ENCODE data around the gene ADAMTS17. TPM values are rescaled to one million over a fixed set of nuclear protein-coding genes. Genes with fewer than 3 reads are reported as not detected.
A peak's percentile ranks its signal among the peaks of the same experiment; 100 is the strongest.

The ADAMTS17 gene
- total and polyA plus RNA-seq, 3 experiments from 2014 or later, result 1.2 to 2.3 (median 1.9) TPM

DNA sequence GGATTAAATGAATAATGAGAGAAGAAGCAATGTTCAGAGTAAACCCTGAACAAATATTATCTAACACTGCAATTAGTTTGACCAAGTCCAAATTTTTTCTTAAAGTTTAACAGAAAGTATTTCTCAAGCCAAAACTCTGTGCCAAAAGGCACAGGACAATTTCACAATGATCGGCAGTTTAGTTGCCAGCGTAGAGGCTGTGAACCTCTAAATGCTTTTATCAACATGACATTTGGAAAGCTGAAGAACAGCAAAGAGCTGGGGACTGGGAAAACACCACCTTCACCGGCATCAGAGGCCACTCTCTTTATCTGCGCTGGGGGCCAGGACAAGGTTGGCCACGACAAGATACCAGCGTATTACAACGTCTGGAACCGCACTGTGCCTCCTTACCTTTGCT, 125.6 kb downstream of the ADAMTS17 start:
- Histone ChIP-seq H3K9me3 (ENCODE audit: low read length) (no peaks in the 10 kb centered on the region), H3K27ac (ENCODE audit: low read depth, low read length) (no peak overlapping the region), H3K27me3 (ENCODE audit: insufficient read depth, low read length, poor library complexity, severe bottlenecking) (no peaks in the 10 kb centered on the region), H3K4me1 (ENCODE audit: insufficient read depth, low read length) (no peaks in the 10 kb centered on the region), H3K36me3 (ENCODE audit: insufficient read depth, low read length) (no peaks in the 10 kb centered on the region), H3K4me3 (ENCODE audit: low read length) (no peak overlapping the region)
- H3K27me3 Mint-ChIP-seq, result no peaks in the 10 kb centered on the region
- H3K9me3 Mint-ChIP-seq, result no peaks in the 10 kb centered on the region
- peaks cover 0 to 2% (median 0%) of the 10 kb centered on the region in 3 donors for H3K36me3 Mint-ChIP-seq
- POLR2A ChIA-PET, result no interaction called here
- no peak overlapping the region for H3K4me3 Mint-ChIP-seq
- DNase-seq, result no peak
- H3K27ac Mint-ChIP-seq, result no peak overlapping the region
- H3K4me1 Mint-ChIP-seq, result no peaks in the 10 kb centered on the region
- CTCF ChIA-PET, result no interaction called here

DNA sequence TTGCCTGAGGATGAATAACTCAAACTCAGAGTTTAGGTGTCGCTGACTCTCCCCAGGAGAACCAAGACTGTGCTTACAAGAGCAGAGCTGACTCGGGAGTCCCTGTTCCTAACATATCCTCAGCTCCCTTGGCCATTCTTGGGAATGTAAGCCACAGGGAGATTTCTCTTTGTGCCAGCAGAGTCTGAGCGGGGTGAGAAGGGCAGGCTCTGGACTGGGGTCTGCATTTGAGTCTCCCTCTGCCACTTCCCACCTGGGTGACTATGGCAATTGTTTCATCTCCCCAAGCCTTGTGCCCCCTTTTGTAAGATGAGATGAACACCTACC, 126.0 kb downstream of the ADAMTS17 start:
- H3K27me3 ChIP-seq (ENCODE audit: insufficient read depth, low read length, poor library complexity, severe bottlenecking), result no peaks in the 10 kb centered on the region
- no peaks in the 10 kb centered on the region for H3K27me3 Mint-ChIP-seq
- H3K9me3 Mint-ChIP-seq, result no peaks in the 10 kb centered on the region
- H3K4me1 Mint-ChIP-seq, result no peaks in the 10 kb centered on the region
- no peaks in the 10 kb centered on the region for H3K36me3 ChIP-seq (ENCODE audit: insufficient read depth, low read length)
- H3K4me3 ChIP-seq (ENCODE audit: low read length), result no peak overlapping the region
- ChIA-PET POLR2A (no interaction called here), CTCF (no interaction called here)
- H3K27ac ChIP-seq (ENCODE audit: low read depth, low read length), result no peak overlapping the region
- no peak overlapping the region for H3K4me3 Mint-ChIP-seq
- no peaks in the 10 kb centered on the region for H3K4me1 ChIP-seq (ENCODE audit: insufficient read depth, low read length)
- H3K27ac Mint-ChIP-seq, result no peak overlapping the region
- no peak for DNase-seq
- H3K36me3 Mint-ChIP-seq, result peaks cover 0 to 2% (median 0%) of the 10 kb centered on the region in 3 donors
- H3K9me3 ChIP-seq (ENCODE audit: low read length), result no peaks in the 10 kb centered on the region

GRCh38 chr15:100215031-100215842, 126.5 kb downstream of the ADAMTS17 start:
- H3K36me3 ChIP-seq (ENCODE audit: insufficient read depth, low read length), result no peaks in the 10 kb centered on the region
- no peak overlapping the region for H3K4me3 Mint-ChIP-seq
- H3K4me1 Mint-ChIP-seq, result no peaks in the 10 kb centered on the region
- H3K27ac ChIP-seq (ENCODE audit: low read depth, low read length), result no peak overlapping the region
- no peaks in the 10 kb centered on the region for H3K9me3 ChIP-seq (ENCODE audit: low read length)
- peaks cover 0 to 2% (median 0%) of the 10 kb centered on the region in 3 donors for H3K36me3 Mint-ChIP-seq
- no peaks in the 10 kb centered on the region for H3K9me3 Mint-ChIP-seq
- DNase-seq, result no peak
- H3K27me3 Mint-ChIP-seq, result no peaks in the 10 kb centered on the region
- CTCF ChIA-PET, result no interaction called here
- H3K27ac Mint-ChIP-seq, result no peak overlapping the region
- H3K27me3 ChIP-seq (ENCODE audit: insufficient read depth, low read length, poor library complexity, severe bottlenecking), result no peaks in the 10 kb centered on the region
- POLR2A ChIA-PET, result no interaction called here
- H3K4me1 ChIP-seq (ENCODE audit: insufficient read depth, low read length), result no peaks in the 10 kb centered on the region
- H3K4me3 ChIP-seq (ENCODE audit: low read length), result no peak overlapping the region

DNA sequence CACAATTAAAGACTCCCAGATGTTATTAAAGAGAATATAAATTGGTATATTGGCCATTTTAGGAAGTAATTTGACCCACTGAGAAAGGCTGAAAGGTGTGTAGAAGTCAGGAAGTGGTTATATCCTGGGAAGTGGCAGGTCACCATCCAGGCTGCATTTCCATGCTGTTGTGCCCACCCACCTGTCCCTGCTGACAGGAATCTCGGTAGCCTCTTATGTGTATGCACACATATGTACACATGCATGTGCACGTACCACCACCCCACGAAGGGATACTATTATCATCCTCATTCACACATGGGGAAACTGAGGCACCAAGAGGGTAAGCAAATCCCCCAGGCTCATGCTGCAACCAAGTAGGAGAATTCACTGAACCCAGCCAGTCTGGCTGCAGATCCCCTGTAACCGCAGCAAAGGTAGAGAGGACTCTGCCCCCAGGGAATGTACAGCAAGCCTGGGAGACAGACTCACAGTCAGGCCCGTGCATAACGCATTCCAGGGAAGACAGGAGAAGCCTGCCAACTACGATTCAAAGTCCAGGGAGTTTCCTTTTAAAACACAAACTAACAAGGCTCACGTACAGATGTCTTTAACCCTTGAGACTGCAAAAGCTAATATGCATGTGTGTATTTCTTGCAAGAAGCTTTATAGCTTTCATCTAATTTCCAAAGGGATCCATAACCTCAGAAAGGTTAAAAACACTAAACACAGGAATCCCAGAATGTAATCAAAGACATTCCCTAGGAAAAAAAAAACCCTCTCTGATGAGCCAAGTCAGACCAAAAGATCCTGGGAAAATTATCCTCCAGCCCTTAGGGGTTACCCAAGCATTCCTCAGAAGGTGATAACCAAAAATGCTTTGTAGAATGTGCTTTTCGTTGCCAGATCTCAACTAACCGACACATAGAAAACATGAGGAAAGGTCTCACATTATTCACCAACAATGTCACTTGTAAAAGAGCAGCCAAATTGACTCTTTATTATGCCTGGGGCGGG, 129.6 kb downstream of the ADAMTS17 start:
- Mint-ChIP-seq H3K4me3 (no peak overlapping the region), H3K36me3 (peaks cover 0 to 4% (median 0%) of the 10 kb centered on the region in 3 donors), H3K9me3 (no peaks in the 10 kb centered on the region), H3K4me1 (no peaks in the 10 kb centered on the region), H3K27ac (no peak overlapping the region), H3K27me3 (no peaks in the 10 kb centered on the region)
- Histone ChIP-seq H3K9me3 (ENCODE audit: low read length) (no peaks in the 10 kb centered on the region), H3K27ac (ENCODE audit: low read depth, low read length) (no peak overlapping the region), H3K27me3 (ENCODE audit: insufficient read depth, low read length, poor library complexity, severe bottlenecking) (no peaks in the 10 kb centered on the region), H3K36me3 (ENCODE audit: insufficient read depth, low read length) (no peaks in the 10 kb centered on the region), H3K4me1 (ENCODE audit: insufficient read depth, low read length) (no peaks in the 10 kb centered on the region), H3K4me3 (ENCODE audit: low read length) (no peak overlapping the region)
- DNase-seq, result no peak
- POLR2A ChIA-PET, result no interaction called here
- CTCF ChIA-PET, result no interaction called here

DNA sequence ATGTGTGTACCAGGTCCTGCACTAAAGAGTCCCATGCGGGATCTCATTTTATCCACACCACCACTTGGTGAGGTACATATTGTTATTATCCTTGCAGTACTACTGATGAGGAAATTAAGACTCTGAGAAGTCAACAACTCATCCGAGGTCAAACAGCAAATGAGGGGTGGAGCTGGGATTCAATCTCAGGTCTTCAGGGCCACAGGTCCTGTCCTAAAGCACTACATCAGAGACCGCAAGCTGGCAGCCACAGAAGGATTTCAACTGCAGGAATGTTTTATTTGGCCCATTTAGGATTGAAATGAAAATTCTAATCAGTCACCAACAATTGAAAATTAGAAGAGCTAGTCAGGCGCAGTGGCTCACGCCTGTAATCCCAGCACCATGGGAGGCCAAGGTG, 131.4 kb downstream of the ADAMTS17 start:
- Histone ChIP-seq H3K9me3 (ENCODE audit: low read length) (no peaks in the 10 kb centered on the region), H3K4me3 (ENCODE audit: low read length) (no peak overlapping the region), H3K27ac (ENCODE audit: low read depth, low read length) (no peak overlapping the region), H3K27me3 (ENCODE audit: insufficient read depth, low read length, poor library complexity, severe bottlenecking) (no peaks in the 10 kb centered on the region), H3K36me3 (ENCODE audit: insufficient read depth, low read length) (no peaks in the 10 kb centered on the region), H3K4me1 (ENCODE audit: insufficient read depth, low read length) (no peaks in the 10 kb centered on the region)
- peaks cover 0 to 2% of the 10 kb centered on the region in 2 donors for H3K27me3 Mint-ChIP-seq
- H3K36me3 Mint-ChIP-seq, result peaks cover 0 to 7% (median 4%) of the 10 kb centered on the region in 3 donors
- peak overlapping the region in 1 of 8 donors; percentile 29 for H3K27ac Mint-ChIP-seq
- ChIA-PET CTCF (no interaction called here), POLR2A (no interaction called here)
- H3K4me3 Mint-ChIP-seq, result no peak overlapping the region
- no peaks in the 10 kb centered on the region for H3K9me3 Mint-ChIP-seq
- no peak for DNase-seq
- H3K4me1 Mint-ChIP-seq, result no peaks in the 10 kb centered on the region

GRCh38 chr15:100208921-100209603, 132.7 kb downstream of the ADAMTS17 start:
- peaks cover 0 to 9% (median 4%) of the 10 kb centered on the region in 3 donors for H3K36me3 Mint-ChIP-seq
- CTCF ChIA-PET, result interaction anchor here (0.6 kb wide), 1 partner anchor 1174 kb away, joined by 3 read pairs; no protein-coding TSS in a partner anchor
- no peak overlapping the region for H3K4me3 ChIP-seq (ENCODE audit: low read length)

DNA sequence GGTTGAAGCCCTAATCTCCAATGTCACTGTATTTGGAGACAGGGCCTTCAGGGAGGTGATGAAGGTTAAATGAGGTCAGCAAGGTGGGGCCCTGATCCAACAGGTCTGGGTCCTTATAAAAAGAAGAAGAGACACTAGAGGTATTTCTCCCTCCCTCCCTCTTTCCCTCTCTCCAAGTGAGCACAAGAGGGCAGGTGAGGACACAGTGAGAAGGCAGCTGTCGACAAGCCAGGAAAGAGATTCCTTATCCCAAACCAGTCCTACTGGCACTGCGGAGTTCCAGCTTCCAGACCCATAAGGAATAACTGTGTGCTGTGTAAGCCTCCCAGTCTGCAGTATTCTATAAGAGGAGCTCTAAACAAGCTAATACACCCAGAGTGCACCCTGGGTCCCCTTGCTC, 134.7 kb downstream of the ADAMTS17 start:
- H3K36me3 Mint-ChIP-seq, result peaks cover 0 to 9% (median 4%) of the 10 kb centered on the region in 3 donors
- peak overlapping the region in 1 of 8 donors; percentile 26 for H3K27ac Mint-ChIP-seq
- no peaks in the 10 kb centered on the region for H3K9me3 ChIP-seq (ENCODE audit: low read length)
- ChIA-PET POLR2A (no interaction called here), CTCF (no interaction called here)
- no peak overlapping the region for H3K4me3 Mint-ChIP-seq
- H3K4me1 Mint-ChIP-seq, result peaks cover 11 to 17% (median 11%) of the 10 kb centered on the region in 3 donors
- H3K27me3 ChIP-seq (ENCODE audit: insufficient read depth, low read length, poor library complexity, severe bottlenecking), result no peaks in the 10 kb centered on the region
- H3K9me3 Mint-ChIP-seq, result no peaks in the 10 kb centered on the region
- H3K4me1 ChIP-seq (ENCODE audit: insufficient read depth, low read length), result peaks cover 8% of the 10 kb centered on the region
- no peak overlapping the region for H3K4me3 ChIP-seq (ENCODE audit: low read length)
- H3K36me3 ChIP-seq (ENCODE audit: insufficient read depth, low read length), result no peaks in the 10 kb centered on the region
- H3K27ac ChIP-seq (ENCODE audit: low read depth, low read length), result no peak overlapping the region
- DNase-seq, result no peak
- H3K27me3 Mint-ChIP-seq, result peaks cover 0 to 2% of the 10 kb centered on the region in 2 donors

More at GRCh38 chr15:100208921-100209603, 132.7 kb downstream of the ADAMTS17 start:
- Histone ChIP-seq H3K4me1 (ENCODE audit: insufficient read depth, low read length) (no peaks in the 10 kb centered on the region), H3K27ac (ENCODE audit: low read depth, low read length) (no peak overlapping the region), H3K9me3 (ENCODE audit: low read length) (no peaks in the 10 kb centered on the region), H3K36me3 (ENCODE audit: insufficient read depth, low read length) (no peaks in the 10 kb centered on the region), H3K27me3 (ENCODE audit: insufficient read depth, low read length, poor library complexity, severe bottlenecking) (no peaks in the 10 kb centered on the region)
- H3K9me3 Mint-ChIP-seq, result no peaks in the 10 kb centered on the region
- H3K4me1 Mint-ChIP-seq, result peaks cover 0 to 1% (median under 1%) of the 10 kb centered on the region in 3 donors
- DNase-seq, result no peak
- no peak overlapping the region for H3K4me3 Mint-ChIP-seq
- peaks cover 0 to 2% of the 10 kb centered on the region in 2 donors for H3K27me3 Mint-ChIP-seq
- POLR2A ChIA-PET, result no interaction called here
- no peak overlapping the region for H3K27ac Mint-ChIP-seq
